NB4 (cell line): ENCODE measurements around the gene TLE2.

Experiments
- CTCF ChIP-seq: IDR thresholded peaks from one replicate; pipeline ENCODE4 v1.5.1; 2012; ENCODE audit warnings: low read depth, low read length
- MAX ChIP-seq: IDR thresholded peaks from 2 replicates; pipeline ENCODE4 v1.6.1; 2011; ENCODE audit warnings: low read depth, low read length
- POLR2A ChIP-seq: IDR thresholded peaks from 2 replicates; pipeline ENCODE4 v1.6.1; 2011; ENCODE audit warnings: mild to moderate bottlenecking; ENCODE audit not compliant: insufficient read length; ENCODE audit errors: extremely low read depth

GRCh38 chr19:2987797-2988196 is 41.3 kb downstream of the TLE2 start:
- no peak for TF ChIP-seq CTCF
- TF ChIP-seq POLR2A, result no peak
- no peak for TF ChIP-seq MAX
